Astrocyte (in vitro differentiated cells and primary cell): ENCODE data around the gene AOC1.

Experiments
- CTCF ChIP-seq: IDR thresholded peaks from 2 replicates; pipeline ENCODE4 v1.5.1; 2011; ENCODE audit warnings: low read depth, mild to moderate bottlenecking, inconsistent platforms, low read length, moderate library complexity; ENCODE audit not compliant: insufficient read depth
- EZH2 ChIP-seq: IDR thresholded peaks from 2 replicates; pipeline ENCODE4 v1.6.1; 2012; ENCODE audit warnings: mild to moderate bottlenecking, low read length, inconsistent platforms; ENCODE audit not compliant: insufficient read depth

DNA sequence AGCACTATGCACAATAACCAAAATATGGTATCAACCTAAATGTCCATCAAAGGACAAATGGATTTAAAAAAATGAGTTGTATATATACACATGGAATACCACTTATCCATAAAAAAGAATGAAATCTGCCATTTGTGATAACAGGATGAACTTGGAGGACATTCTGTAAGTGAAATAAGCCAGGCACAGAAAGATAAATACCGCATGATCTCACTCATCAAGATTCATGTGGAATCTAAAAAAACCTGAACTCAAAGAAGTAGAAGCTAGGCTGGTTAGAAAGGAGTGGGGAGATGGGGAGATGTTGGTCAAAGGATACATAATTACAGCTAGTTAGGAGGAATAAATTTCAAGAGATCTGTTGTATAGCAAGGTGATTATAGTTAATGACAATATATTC lies 17.3 kb upstream of the AOC1 start:
- TF ChIP-seq CTCF (no peak), EZH2 (no peak)
